IPS-11a (cell line): ENCODE measurements around the gene CA11.
A peak's percentile ranks its signal among the peaks of the same experiment; 100 is the strongest.
"Not testable (repeated sequence)": the region's sequence is repeated elsewhere in the genome, so short reads cannot be mapped to it uniquely, and the experiment has no call there.

Experiments used
- H3K4me3 ChIP-seq: one replicate; pipeline ENCODE4 v1.5.1; 2013; ENCODE audit warnings: low read depth, low read length, control low read depth

The CA11 gene

DNA sequence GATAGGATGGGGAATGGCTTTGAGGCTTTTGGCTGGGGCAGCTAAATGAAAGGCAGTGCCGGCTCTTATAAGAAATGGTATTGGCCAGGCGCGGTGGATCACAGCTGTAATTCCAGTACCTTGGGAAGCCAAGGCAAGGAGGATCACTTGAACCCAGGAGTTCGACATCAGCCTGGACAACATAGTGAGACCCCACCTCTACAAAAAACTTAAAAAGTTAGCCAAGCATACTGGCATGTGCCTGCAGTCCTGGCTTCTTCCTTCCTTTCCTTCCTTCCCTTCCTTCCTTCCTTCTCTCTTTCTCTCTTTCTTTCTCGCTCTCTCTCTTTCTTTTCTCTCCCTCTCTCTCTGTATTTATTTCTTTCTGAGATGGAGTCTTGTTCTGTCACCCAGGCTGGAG lies 3.1 kb downstream of the CA11 start:
- no peak overlapping the region for H3K4me3 ChIP-seq

DNA sequence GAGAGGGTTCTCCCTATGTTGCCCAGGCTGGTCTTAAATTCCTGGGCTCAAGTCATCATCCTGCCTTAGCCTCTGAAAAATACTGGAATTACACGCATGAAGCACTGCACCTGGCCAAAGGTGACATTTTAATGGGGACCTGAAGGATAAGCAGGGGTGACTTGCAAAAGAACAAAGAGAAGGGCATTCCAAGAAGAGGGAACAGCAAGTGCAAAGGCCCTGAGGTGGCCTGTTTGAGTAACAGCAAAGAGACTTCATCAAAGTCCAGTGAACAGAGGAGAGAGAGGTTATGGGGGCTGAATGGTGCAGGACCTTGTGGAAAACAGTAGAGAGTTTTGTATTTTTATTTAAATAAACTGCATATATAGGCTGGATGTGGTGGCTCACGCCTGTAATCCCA lies 4.1 kb downstream of the CA11 start:
- H3K4me3 ChIP-seq, result no peak overlapping the region

DNA sequence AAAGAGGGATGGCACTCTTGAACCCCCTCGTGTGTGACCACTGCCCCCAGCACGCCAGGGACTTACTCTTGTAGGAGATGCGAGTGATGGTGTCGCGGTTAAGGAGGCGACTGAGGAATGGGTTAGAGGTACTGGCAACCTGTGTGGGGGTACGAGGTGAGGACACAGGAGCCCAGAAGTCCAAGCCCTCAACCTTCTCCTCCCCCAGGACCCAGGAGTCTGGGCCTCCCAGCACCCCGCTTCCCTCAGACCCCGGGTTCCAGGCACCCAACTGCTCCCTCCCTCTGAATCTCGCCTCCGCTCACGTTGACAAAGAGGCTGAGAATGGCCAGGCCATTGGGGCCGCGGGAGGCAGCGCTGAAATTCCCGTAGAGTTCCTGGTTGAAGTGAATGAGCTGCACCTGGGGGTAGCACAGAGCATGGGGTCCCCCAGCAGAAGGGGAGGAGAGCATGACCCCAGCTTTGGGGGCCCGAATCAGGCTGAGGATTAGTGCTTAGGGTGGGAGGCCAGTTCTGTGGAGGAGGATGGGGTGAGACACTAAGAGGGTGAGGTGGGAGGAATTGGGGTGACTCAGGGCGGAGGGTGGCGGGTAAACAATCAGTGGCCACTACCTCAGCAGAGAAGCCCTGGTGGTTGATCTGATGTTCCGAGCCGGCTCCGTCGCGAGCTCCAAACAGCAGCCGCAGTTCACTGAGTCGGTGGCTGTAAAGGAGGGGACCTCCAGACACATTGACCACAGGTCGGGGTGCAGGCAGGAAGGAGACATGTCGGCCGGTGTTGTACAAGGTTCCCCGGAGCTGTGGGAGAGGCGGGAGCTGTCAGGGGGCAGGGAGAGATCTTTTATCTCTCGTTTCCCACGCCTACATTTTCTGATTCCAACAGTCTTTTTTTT lies 6.3 kb downstream of the CA11 start:
- H3K4me3 ChIP-seq, result no peak overlapping the region

DNA sequence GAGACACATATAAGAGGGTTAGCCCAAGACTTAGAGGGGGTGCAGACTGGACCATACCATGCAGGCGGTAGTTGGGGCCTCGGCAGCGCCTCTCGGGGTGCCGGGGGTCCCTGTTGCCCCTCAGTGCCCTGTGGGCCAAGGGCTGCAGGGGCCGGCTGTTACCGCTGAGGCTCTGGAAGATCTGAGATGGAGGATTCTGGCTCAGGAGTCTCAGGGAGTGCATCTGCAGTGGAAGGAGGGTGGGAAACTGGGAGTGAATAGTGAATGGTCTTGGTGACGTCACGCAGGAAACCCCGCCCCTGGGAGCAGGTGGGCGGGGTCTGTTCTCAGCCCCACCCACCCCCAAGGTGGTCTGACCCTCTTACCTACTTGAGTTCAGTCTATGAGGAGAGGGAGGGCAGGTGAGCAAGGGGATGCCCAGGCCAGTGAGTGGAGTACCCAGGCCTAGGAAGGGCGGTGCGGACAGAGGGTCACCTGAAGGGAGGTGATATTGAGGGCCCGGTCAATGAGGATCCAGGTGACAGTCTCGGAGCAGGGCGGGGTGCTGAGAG lies 7.1 kb downstream of the CA11 start:
- no peak overlapping the region for H3K4me3 ChIP-seq

DNA sequence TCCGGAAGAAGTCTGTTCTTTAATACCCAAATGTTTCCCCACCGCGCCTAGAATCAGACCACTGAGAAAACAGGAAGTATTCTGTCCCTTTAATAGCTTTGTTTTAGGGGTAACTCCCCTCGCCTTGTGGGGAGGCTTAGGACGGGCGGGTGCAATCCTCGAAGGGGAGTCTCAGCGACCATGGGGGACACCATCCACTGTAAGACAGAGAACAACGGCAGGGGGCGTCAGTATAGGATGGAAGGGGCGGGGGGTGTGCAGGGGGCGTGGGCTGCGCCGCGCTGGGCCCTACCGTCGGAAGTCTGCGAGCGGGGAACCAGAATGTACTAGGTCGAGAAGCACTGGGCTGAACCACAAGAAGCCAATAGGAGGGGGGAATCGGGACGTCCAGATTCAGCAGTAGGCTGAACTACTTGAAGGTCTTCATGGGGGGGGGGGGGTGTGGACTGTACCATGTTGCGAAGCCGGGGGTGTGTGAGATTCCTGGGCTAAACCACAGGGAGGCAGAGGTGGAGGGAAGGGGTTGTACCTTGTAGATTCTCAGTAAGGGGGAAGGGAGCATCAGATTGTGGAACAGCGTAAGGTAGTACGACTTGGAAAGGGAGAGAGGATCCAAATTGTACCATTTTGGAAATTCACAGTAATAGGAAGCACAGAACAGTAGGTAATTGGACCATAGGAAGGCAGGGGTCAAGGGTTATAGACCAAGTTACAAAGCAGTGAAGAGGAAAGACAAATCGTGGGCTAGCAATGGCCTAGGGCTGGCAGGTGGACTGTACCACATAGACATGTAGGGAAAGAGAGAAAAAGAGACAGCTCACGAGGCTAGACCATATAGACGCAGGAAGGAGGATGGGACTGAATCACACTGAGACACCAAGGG lies 7.8 kb downstream of the CA11 start:
- peak overlapping the region; percentile 37 for H3K4me3 ChIP-seq

DNA sequence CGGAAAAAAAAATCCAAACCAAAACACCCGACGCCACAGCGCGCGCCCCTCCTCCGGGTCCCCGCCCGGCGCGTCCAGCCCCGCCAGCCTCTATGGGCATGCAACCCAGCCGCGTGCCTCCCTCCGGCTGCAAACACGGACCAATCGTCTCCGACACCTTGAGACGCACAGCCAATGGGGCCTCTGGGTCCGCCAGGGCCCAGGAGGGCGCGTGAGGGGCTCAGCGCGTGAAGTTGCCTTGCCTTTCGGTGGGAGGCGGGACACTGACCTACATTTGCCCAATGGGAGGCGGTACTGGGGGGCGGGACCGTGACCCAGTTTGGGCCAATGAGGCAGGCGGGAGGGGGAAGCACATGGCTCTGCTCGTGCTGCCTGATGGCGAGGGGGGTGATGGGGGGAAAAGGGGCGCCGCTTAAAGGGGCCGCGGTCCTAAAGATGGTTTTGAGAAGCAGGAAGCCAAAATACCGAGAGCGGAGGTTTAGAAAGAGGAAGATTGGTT lies 8.5 kb downstream of the CA11 start:
- H3K4me3 ChIP-seq, result peak overlapping the region; percentile 37

DNA sequence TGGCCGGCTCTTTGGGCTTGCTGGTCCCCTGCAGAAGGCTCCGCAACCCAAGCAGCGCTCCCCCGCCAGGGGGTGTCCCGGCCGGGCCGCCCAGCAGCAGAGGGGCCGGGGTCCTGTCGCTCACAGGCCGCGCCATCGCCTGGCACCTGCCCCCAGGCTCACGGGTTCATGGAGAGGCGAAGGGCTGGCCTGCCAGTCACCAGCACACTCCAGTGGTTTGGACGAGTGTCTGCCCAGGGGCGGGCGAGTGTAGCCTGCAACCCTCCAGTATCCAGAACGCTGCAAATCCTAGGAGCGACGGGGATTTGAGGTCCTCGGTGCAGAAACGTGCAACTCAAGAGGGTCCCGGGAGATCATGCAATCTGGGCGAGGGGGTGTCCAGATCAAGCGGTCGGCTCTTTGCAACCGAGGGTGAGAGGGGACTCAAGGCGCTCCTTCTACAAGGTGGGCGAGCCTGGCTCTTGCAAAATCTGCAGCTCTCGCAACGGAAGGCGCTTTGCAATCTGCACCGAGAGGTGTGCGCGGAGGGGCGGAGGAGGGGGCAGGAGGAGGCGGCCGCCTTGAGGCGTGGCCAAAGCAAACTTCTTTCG lies 9.0 kb downstream of the CA11 start, which contains the start of gene DBP:
DBP (minus strand) TSS at position 521 of the 590 bp plus-strand sequence; CDS start at position 136, 385 bp downstream.
- peak within 1 kb of the TSS; percentile 54 for H3K4me3 ChIP-seq

DNA sequence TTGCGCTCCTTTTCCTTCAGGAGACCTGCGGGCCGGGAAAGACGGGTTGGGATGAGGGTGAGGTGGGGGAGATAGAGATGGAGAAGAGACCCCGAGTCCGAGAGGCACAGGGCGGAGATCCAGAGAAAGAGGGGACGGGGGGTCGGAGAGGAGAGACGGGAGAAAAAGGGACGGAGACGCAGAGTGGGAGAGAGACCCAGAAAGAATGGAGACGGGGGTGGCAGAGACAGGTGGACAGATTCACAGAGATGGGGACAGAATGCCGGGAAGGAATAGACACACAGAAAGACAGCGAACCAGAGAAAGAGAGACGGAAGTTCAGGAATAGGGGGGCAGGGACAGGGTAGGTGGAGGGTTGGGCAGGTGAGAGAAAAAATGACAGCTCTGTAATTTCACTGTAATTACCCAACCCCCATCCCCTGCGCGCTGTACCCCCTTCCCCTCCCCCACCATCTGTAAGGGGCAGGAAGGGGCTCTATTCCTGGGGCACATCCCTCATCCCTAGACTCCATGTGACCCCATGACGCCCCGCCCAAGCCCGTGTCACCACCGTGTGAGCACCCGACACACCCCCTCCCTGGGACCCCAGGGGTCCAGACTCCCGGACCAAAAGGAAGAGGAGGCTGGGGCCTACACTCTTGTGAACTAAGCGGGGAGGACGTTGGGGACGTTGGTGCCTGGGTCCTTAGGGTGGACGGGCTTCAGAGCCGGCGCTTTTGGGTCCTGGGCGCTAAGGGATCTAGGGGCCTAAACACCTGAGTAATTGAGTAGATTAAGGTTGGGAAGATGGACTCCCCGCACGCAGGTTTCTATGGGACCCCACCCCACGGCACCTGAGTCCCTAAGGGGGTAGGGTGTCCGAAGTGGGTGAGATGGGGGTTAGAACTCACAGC lies 9.8 kb downstream of the CA11 start:
- H3K4me3 ChIP-seq, result peak overlapping the region; percentile 54

DNA sequence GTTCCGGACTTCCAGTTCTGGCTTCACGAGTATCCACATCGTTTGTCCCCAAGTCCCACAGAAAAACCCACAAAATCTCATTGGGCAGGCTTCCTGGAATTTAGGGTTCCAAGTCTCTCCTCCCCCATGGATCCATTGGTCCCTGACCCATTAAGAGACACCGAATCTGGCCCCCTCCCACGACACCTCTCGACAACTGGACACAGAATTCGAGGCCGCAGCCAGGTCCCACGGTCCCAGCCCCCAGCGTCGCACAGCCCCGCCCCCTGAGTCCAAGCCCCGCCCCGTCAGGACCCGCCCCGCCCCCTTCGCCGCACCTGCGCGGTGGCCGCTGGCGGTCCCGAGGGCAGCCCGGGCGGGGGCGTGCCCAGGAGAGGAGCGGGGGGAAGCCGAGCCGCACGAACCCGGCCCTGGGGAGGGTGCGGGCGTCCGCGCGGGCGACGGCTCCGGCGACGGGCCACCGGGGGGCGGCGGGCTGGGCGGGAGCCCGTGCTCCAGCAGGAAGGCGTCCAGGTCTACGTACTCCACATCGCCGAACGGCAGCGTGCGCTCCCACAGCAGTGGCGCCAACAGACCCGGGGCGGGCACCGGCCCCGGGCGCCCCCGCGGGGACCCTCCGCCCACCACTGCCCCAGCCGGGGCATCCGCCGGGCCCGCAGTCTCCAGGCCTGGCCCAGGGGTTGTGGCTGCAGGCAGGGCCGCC lies 10.6 kb downstream of the CA11 start:
- peak overlapping the region; percentile 43 for H3K4me3 ChIP-seq

DNA sequence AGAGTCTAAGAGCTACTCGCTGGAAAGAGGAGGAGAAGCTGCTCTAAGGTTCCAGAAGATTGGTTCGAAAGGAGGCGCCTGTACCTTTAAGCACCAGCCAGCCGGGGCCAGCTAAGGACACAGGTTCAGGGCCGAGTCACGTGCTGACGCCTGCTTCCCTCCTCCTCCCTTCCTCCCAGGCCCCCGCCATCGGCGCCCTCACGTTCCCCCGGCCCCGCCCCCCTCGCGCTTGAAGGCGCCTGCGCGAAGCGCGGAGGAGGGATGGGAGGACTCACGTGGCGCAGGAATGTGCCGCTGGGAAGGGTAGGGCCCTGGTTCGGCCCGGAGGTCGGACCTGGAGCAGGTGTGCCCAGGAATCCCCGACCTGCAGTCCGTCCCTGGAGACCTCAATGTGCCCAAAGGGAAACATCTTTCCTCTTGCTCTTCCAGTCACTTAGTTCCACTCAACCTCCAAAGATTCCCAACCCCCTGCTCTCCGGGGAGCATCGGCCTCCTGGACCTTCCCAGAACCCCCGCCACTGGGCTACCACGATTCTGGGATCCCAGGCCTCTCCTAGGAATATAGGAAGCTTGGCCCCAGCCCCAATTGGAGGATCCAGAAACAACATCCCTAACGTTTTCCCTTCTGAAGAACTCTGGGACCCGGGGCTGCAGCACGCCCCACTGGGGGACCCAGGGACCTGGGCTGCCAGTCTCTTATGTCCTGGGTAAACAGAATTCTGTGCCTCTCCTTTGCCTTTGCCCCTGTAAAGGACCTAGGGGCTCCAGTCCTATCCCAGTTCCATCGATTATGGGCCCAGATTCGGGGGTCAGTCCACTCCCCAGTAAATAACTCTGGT lies 11.3 kb downstream of the CA11 start:
- no peak overlapping the region for H3K4me3 ChIP-seq

DNA sequence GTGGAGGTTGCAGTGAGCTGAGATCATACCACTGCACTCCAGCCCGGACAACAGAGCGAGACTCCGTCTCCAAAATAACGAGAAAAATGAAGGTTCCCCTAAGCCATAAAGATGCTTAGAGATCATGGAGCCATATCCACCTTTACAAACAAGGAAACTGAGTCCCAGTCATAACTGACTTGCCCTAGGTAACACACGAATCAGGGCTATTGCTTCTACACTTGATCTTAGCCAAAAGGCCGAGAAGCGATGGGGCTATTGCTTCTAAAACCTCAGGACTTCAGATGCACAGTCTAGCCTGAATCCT lies 12.0 kb downstream of the CA11 start:
- H3K4me3 ChIP-seq, result no peak overlapping the region

DNA sequence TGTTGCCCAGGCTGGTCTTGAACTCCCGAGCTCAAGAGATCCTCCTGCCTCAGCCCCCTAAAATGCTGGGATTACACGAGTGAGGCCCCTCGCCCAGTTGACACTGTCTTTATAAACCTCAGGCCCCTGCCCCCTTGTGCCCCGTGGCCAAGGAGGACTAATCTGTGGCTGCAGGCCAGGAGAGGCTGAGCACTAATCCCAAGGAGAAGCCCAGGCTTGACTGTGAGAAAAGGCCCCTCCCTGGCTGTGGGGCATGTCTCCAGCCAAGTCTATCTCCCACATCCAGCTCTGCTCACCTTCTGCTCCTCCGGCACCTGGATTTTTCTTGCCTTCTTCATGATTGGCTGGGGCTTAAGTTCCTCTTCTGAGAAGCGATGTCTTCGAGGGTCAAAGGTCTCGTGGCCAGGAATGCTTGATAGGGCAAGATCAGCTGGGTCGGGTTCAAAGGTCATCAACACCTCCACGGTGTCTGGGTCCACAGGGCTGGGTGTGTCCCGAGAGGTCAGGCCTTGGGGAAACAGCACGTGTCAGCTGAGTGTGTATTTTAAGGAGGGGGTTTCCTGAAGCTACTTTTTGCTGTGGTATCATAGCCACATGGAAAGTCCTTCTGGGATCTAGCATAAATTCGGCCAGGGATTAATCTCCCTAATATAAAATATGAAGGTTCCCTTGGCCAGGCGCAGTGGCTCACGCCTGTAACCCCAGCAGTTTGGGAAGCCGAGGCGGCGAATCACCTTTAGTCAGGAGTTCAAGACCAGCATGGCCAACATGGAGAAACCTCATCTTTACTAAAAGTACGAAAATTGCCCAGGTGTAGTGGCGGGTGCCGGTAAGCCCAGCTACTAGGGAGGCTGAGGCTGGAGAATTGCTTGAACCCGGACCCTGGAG lies 12.6 kb downstream of the CA11 start:
- no peak overlapping the region for H3K4me3 ChIP-seq

DNA sequence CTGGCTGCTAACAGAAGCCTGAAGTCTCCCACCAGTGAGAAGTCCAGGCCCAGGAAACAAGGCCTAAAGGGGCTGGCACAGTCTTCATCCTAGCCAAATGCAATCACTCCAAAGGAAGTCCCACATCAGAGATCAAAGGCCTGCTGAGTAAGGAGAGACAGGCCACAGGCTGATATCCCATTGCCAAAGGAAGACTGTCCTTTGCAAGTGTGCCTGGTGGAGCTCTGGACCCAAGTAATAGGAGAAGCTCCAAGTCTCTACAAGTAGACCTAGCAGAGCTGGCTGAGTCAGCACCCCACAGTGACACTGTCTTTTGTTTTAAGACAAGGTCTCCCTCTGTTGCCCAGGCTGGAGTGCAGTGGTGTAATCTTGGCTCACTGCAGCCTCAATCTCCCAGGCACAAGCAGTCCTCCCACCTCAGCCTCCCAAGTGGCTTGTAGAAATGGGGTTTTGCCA lies 13.3 kb downstream of the CA11 start:
- H3K4me3 ChIP-seq, result no peak overlapping the region

DNA sequence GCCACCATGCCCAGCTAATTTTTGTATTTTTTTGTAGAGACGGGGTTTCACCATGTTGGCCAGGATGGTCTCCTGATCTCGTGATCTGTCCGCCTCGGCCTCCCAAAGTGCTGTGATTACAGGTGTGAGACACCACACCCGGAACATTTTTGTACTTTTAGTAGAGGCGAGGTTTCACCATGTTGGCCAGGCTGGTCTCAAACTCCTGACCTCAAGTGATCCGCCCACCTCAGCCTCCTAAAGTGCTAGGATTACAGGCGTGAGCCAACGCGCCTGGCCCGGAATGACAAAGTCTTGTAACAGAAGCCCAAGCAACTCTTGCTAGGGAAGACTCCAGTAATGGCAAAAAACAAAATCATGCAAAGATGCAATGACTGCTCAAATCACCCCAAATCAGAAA lies 13.7 kb downstream of the CA11 start:
- not testable (repeated sequence) for H3K4me3 ChIP-seq

DNA sequence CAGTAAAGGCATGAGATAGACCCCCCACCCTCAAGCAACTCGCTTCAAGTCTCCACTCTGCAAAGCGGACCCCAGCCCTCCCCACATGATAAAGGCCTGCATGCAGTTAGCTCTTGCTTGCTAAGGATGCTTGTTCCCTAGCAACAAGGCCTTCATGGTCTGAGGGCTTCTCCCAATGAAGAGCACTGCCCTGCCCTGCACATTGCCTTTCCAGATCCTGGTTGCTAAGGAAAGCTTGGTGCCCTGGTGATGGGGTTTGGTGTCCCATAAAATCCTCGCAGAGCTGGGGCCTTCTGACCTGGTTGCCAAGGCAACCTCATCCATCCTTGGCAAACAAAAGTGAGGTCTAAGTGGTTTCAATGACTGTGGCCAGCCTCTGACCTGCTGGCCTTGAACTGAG lies 14.8 kb downstream of the CA11 start:
- no peak overlapping the region for H3K4me3 ChIP-seq

DNA sequence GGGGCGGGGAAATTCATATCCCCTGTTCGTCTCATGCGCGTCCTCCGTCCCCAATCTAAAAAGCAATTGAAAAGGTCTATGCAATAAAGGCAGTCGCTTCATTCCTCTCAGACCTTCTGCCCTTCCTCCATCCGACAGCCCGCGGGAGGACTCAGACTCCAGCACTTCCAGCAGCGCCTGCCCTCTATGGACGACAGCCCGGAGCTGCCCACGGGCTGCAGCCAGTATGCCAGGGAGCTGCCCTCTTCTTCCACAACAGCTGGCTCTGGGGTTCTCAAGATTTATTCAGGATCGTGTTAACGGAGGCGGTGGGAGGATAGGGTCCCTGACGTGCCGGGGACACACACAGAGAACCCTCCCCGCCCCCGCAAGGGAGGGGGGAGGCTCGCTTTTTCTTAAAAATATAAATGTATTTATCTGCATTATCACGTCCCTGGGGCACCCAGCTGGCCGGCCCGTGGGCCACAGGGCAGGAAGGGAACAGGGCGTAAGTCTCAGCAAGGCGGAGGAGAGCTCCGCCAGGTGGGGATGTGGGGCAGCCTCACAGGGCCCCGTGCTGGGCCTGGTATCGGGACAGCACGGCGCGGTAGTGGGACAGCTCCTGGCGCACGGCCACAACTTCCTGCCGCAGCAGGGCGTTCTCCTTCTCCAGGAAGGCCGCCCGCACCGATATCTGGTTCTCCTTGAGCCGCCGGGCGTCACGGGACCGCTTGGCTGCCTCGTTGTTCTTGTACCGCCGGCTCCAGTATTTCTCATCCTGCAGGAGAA lies 15.5 kb downstream of the CA11 start:
- no peak overlapping the region for H3K4me3 ChIP-seq
